SJSA1 (cell line): ENCODE data around the gene SPAG9. TPM values are rescaled to one million over a fixed set of nuclear protein-coding genes. Genes with fewer than 3 reads are reported as not detected.

Experiments
- DNase-seq, 2 experiments: peaks; one replicate each; pipeline ENCODE4 v3.0.0-alpha.2; 2015 to 2020; ENCODE audit warnings: low spot score in 2 of 2, low read depth in 1 of 2
- H3K27ac ChIP-seq: fragments of 250-450 bp; sonication (Bioruptor Pico); 2 replicates; pipeline ENCODE4 v1.5.1; 2020; ENCODE audit warnings: mild to moderate bottlenecking, moderate library complexity
- H3K27me3 ChIP-seq: fragments of 250-450 bp; sonication (Bioruptor Pico); replicated peaks from 2 replicates; pipeline ENCODE4 v1.5.1; 2020; ENCODE audit warnings: mild to moderate bottlenecking, moderate library complexity
- H3K36me3 ChIP-seq: fragments of 250-450 bp; sonication (Bioruptor Pico); 2 replicates; pipeline ENCODE4 v1.5.1; 2020; ENCODE audit warnings: mild to moderate bottlenecking
- H3K4me1 ChIP-seq: fragments of 250-450 bp; sonication (Bioruptor Pico); replicated peaks from 2 replicates; pipeline ENCODE4 v1.6.1; 2021; ENCODE audit warnings: mild to moderate bottlenecking
- H3K4me3 ChIP-seq: fragments of 250-450 bp; sonication (Bioruptor Pico); 2 replicates; pipeline ENCODE4 v1.5.1; 2020; ENCODE audit warnings: mild to moderate bottlenecking
- H3K9me3 ChIP-seq: fragments of 250-450 bp; sonication (Bioruptor Pico); replicated peaks from 2 replicates; pipeline ENCODE4 v1.5.1; 2020; ENCODE audit warnings: mild to moderate bottlenecking
- total RNA-seq: library from RNA; depleted of rRNA; stranded (reverse); fragments of >200 nt; shearing (Covaris generic); gene quantifications from 2 replicates; pipeline ENCODE4 v1.2.3, GENCODE V29; 2014

SPAG9 gene
- total RNA-seq, 1 experiment from 2014 or later = 138 TPM

DNA sequence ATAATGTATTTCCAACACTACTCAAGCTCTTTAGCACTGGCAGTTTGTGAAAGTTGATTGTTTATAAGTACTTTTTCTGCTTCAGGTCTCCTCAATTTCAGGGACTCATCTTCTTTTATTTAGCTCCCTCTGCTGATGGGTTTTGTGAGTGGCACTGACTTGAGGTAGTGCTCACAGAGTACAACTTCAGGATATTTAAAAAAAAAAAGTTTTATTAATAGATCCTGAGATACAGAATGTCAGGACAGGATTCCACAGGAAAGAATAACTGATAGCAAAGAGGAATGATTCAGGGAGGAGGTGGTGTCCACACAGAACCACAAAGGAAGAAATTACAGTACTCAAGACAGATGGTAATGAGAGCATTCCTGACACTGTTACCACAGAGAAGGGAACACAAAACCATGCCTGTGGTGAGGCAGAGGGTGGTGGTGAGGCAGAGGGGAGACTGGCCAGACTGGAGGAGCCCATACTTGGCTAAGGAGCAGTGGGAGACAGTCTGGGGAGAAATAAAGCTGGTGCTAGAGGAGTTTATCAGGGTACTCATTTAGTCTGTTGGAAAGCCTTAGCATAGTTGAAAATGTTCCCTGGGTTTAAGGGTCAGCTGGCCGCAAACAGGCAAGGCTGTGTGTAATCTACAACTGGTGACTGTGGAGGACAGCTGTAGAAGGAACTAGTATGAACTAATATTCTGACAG, 63.7 kb downstream of the SPAG9 start:
- Histone ChIP-seq H3K36me3 (peaks cover 3% of the 10 kb centered on the region), H3K27me3 (no peaks in the 10 kb centered on the region), H3K4me1 (peaks cover 39% of the 10 kb centered on the region), H3K4me3 (no peak overlapping the region), H3K27ac (peak overlapping the region; percentile 19), H3K9me3 (no peaks in the 10 kb centered on the region)
- DNase-seq = peak; percentile 77 to 84

DNA sequence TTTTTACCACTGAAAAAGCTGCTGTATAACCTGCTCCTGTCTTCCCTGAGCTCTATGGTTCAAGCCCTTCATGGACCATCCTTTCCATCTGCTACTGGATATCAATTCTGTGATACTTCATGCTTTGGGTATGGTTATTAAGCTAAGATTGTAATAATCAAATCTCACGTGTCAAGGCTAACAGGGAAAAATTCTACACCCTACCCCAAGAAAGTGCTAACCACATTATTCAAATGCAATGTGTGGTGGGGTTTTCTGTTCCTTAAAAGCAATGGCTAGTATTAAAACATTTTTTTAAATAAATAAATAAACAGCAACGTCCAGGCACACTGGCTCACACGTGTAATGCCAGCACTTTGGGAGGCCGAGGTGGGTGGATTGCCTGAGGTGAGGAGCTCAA, 65.9 kb downstream of the SPAG9 start:
- H3K27ac ChIP-seq = no peak overlapping the region
- peaks cover 3% of the 10 kb centered on the region for H3K36me3 ChIP-seq
- H3K4me3 ChIP-seq = no peak overlapping the region
- H3K4me1 ChIP-seq = peaks cover 32% of the 10 kb centered on the region
- H3K9me3 ChIP-seq = no peaks in the 10 kb centered on the region
- no peak for DNase-seq
- no peaks in the 10 kb centered on the region for H3K27me3 ChIP-seq

DNA sequence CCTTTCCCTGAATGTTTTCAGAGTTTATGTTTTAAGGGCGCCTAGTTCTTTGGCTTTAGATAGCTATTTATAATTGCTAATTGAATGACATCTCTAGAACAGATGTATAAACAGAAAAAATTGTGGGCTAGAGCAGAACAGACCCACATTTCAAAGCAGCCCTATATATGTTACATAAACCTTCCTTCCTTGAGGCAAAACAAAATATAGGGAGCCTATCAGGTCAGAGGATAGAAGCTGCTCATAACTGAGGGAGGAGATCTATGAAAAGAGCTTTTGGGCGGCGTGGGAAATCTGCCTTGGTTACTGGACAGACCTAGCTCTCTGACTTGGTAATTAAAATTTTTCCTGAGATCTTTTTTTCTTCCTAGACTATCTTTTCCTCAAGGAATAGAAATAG, 68.4 kb downstream of the SPAG9 start:
- H3K4me3 ChIP-seq = no peak overlapping the region
- H3K9me3 ChIP-seq = no peaks in the 10 kb centered on the region
- peaks cover 3% of the 10 kb centered on the region; the same call in 1 of the 2 replicates for H3K36me3 ChIP-seq
- no peak for DNase-seq
- no peak overlapping the region for H3K27ac ChIP-seq
- H3K27me3 ChIP-seq = no peaks in the 10 kb centered on the region
- H3K4me1 ChIP-seq = peaks cover 19% of the 10 kb centered on the region

DNA sequence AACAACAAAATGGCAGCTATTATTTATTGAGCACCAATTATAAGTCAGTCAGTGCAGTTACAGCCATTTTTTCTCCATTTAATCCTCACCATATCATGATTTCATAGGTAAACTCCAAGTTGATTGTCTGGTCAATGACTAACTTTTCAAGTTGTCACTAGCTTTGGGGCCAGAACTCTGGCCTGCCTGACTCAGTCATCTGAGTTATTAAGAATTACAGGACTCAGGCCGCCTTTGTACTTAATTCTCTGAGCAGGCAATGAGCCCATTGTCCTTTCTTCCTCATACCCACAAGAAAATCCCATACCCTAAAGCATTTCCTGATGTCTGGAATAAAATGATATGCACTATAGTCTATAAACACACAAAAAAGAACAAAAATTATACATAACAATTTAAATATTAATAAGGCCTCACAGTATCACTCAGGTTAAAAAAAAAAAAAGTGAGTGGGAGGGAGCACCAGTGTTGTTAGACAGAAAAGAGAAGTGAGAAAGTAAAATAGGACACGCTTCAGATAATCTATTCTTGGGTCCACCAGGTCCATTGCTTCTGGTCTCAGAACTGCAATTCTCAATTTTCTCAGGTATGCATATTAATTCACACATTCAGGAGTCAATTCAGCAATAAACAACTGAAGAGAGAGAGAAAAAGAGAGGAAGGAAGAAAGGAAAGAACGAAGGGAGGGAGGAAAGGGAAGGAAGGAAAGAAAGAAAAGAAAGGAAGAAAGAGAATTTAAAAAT, 70.2 kb downstream of the SPAG9 start:
- H3K9me3 ChIP-seq = no peaks in the 10 kb centered on the region
- peaks cover 25% of the 10 kb centered on the region for H3K4me1 ChIP-seq
- H3K36me3 ChIP-seq = peaks cover 3% of the 10 kb centered on the region; the same call in 1 of the 2 replicates
- no peak overlapping the region for H3K4me3 ChIP-seq
- no peak overlapping the region for H3K27ac ChIP-seq
- H3K27me3 ChIP-seq = no peaks in the 10 kb centered on the region
- DNase-seq = no peak

DNA sequence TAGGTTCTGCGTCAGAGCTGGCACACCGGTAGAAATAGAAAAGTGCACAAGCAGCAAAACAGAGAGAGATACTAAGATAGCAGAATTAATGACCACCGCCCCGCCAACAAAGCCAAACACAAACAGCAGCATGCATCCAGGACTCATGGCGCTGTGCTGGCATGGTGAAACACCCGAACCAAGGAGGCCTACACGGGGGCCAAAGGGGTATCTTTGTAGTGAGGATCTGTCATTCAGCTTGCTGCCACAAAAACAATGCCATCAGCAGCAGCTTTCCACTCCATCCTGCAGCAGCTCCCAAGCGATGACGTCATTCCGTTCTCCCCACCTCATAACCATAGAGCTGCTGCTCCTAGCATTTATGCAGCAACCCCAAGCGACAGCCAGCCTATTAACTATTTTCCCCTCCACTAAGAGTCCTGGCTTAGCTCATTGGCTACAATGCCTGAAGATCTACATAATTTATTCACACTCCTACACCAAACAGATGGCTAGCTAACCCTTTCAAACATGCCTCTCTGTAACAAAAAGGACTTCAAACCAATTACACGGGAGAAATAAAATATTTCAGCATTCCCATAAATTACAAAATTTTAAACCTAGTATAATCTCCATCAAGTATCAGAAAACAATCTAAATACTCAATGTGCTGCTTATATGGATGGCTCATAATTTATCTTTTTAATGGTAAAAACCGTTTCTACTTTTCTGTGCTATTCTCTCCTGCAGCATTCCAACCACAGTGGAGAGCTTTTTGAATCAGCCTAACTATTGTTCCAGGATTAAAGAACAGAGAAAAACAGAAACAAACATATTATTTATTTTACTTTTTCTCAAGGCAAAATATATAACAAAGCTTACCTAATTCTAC, 73.9 kb downstream of the SPAG9 start:
- H3K27me3 ChIP-seq = no peaks in the 10 kb centered on the region
- H3K27ac ChIP-seq = peak overlapping the region; percentile 40
- H3K4me1 ChIP-seq = peaks cover 29% of the 10 kb centered on the region
- H3K9me3 ChIP-seq = no peaks in the 10 kb centered on the region
- no peak overlapping the region for H3K4me3 ChIP-seq
- peak; percentile 71 to 76 for DNase-seq
- H3K36me3 ChIP-seq = no peaks in the 10 kb centered on the region

DNA sequence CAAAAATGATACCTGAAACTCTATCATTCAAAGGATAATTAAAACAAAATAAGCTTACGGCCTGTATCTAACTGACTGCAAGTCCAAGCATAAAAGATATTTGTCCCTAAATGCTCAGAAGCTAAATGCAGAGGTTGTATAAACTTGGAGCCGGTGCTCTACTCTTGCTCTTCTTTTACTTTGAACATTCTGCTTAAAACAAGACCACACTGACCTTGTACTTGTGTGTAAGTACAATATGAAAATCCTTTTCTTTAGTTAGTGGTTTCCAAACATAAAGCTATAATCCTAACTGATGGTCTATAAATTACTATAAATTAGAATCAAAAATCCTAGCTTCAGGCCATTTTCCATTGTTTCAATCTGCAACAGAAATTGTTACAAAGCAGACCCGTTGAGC, 74.6 kb downstream of the SPAG9 start:
- Histone ChIP-seq H3K36me3 (no peaks in the 10 kb centered on the region; the same call in none of the 2 replicates), H3K27me3 (no peaks in the 10 kb centered on the region), H3K27ac (peak overlapping the region; percentile 40), H3K9me3 (no peaks in the 10 kb centered on the region), H3K4me3 (no peak overlapping the region), H3K4me1 (peaks cover 29% of the 10 kb centered on the region)
- DNase-seq = no peak

DNA sequence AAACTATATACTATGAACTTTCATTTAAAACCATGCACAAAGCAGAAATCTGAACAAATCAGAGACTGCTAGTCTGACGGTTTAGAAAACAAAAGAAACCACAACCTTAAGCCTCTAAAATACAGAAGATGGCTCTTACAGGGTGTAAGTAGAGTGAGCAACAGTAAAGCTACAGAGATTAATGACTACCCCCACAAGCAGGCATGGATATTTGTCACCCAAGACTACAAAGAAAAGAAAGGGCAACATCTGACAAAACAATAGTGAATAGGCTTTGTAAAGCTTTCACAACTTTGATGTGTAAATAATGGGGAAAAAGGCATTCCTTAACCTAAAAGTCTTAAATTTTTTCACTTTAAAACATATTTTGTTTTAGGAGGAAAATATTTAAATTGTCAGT, 75.0 kb downstream of the SPAG9 start:
- no peaks in the 10 kb centered on the region for H3K9me3 ChIP-seq
- peak in 1 of 2 experiments; percentile 72 for DNase-seq
- no peak overlapping the region for H3K4me3 ChIP-seq
- H3K4me1 ChIP-seq = peaks cover 29% of the 10 kb centered on the region
- peak overlapping the region; percentile 40 for H3K27ac ChIP-seq
- peaks cover under 1% of the 10 kb centered on the region for H3K36me3 ChIP-seq
- H3K27me3 ChIP-seq = no peaks in the 10 kb centered on the region

DNA sequence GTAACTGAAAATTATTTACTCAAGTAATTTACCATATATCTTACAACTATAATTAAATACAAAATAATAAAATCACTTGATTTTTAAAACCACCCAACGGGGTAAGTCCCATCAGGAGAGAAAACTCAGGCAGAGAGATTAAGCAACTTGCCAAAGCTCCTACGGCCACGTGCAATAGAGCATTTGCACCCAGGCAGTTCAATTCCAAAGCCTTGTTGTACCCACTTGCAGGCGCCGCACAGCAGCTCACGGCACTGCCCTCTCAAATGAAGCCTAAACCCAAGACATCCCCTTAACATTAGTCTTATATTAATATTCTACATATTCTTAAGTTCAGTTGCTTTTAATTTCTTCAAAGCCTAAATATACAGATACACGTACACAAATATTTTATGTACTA, 75.7 kb downstream of the SPAG9 start:
- Histone ChIP-seq H3K4me1 (peaks cover 29% of the 10 kb centered on the region), H3K27ac (no peak overlapping the region), H3K9me3 (no peaks in the 10 kb centered on the region), H3K4me3 (no peak overlapping the region), H3K36me3 (peaks cover 4% of the 10 kb centered on the region), H3K27me3 (no peaks in the 10 kb centered on the region)
- DNase-seq = no peak

DNA sequence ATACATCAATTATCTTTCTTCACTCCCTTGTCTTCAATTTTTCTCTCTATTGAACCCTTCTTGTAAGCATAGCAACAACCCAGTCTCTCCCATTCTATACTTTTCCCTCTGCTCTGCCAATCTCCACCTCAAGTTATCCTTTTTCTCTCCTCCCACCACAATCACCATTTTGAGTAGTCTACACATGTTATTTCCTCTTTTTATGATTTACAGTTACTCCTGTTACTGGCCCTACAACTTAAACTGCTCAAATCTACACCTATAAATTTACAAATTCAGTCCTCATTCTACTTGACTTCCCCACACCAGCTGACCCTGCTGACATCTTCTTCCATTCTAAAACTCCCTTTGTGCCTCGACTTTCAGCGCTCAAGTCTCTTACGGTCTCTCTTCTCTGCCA, 84.6 kb downstream of the SPAG9 start:
- no peak for DNase-seq
- Histone ChIP-seq H3K36me3 (peaks cover 42% of the 10 kb centered on the region), H3K4me3 (no peak overlapping the region), H3K27ac (peak overlapping the region; percentile 59), H3K27me3 (no peaks in the 10 kb centered on the region), H3K9me3 (no peaks in the 10 kb centered on the region), H3K4me1 (peaks cover 20% of the 10 kb centered on the region)

DNA sequence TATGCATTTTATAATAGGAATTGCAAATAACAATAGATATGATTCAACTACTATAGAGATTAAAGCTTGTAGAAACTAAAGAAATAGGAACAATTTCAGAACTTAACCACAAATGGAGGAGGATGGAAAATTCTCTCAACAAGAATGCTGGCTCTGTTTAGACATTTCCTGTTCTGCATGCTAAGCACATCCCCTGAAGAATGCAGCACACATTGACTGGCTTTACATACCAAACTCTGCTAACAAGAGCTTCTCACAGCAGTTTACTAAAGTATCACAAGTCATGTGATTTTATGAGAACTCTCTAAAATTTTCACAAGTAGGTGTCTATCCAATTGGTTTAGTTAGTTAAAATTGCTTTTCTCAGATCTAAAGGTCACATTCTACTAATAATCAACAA, 85.2 kb downstream of the SPAG9 start:
- Histone ChIP-seq H3K36me3 (peaks cover 42% of the 10 kb centered on the region), H3K27ac (peak overlapping the region; percentile 59)

DNA sequence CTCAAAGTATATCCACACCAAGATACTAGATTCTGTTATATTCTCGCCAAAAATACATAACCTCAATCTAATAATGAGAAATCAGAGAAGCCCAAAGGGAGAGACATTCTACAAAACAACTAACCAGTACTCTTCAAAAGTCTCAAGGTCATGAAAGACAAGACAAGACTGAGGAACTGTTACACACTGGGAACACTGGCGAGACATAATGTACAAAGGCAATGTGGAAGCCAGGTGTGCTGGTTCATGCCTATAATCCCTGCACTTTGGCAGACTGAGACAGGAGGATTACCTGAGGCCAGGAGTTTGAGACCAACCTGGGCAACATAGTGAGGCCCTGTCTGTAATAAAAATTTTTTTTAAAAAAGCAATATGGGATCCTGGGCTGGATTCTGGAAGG, 85.9 kb downstream of the SPAG9 start:
- H3K9me3 ChIP-seq = no peaks in the 10 kb centered on the region
- H3K27me3 ChIP-seq = no peaks in the 10 kb centered on the region
- peaks cover 25% of the 10 kb centered on the region for H3K4me1 ChIP-seq
- no peak overlapping the region for H3K4me3 ChIP-seq
- DNase-seq = no peak
- peaks cover 40% of the 10 kb centered on the region for H3K36me3 ChIP-seq
- peak overlapping the region; percentile 59 for H3K27ac ChIP-seq

More for the DNA sequence above, 85.2 kb downstream of the SPAG9 start:
- H3K27me3 ChIP-seq = no peaks in the 10 kb centered on the region
- H3K4me1 ChIP-seq = peaks cover 21% of the 10 kb centered on the region
- DNase-seq = peak in 1 of 2 experiments; percentile 65
- H3K9me3 ChIP-seq = no peaks in the 10 kb centered on the region
- no peak overlapping the region for H3K4me3 ChIP-seq

DNA sequence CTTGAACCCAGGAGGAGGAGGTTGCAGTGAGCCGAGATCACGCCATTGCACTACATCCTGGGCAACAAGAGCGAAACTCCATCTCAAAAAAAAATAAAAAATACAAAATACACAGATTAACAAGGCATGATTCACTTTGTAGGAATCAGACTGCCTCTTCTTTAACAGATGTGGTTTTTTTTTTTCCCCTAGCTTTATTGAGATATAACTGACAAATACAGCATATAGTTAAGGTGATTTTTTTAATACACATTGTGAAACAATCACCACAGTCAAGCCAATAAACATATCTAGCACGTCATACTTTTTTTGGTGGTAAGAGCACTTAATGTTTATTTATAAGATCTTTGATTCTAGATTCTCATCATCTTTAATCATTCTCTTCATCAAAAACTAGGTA, 87.8 kb downstream of the SPAG9 start:
- Histone ChIP-seq H3K27me3 (no peaks in the 10 kb centered on the region), H3K4me1 (peaks cover 25% of the 10 kb centered on the region)
- DNase-seq = no peak

DNA sequence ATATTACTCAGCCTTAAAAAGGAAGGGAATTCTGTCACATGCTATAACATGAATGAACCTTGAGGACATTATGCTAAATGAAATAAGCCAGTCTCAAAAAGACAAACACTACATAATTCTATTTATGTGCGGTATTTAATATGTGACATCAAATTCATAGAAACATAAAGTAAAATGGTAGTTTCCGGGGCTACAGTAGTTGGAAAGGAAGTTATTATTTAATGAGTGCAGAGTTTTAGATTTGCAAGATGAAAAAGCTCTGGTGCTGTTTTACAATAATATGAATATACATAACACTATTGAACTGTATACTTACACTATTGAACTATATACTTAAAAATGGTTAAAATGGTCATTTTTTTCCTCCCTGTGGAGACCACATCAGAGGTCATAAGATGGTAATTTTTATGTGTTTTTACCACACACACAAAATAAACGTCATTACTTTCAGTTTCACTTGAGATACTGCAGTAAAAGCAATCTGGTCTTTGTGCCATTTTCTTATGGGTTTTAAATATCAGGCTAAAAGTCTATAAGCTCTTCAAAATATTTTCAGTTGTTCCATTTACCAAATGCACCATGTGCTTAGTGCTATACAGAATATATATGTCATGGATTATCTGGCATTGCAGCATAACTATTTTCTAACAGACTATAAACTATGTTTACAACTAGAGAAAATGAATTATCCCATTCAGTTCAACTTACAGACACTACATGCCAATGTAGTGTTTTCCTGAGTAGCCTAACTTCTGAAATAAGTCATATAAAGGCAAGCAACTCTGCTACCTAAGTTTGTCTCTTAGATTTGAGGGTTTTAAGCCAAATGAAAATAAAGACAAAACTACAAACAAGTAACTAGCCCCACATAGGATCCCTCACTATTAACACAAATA, 90.9 kb downstream of the SPAG9 start:
- Histone ChIP-seq H3K27ac (peak overlapping the region; percentile 14), H3K9me3 (no peaks in the 10 kb centered on the region), H3K4me3 (peak overlapping the region; percentile 1; the same call in 1 of the 2 replicates), H3K4me1 (peaks cover 6% of the 10 kb centered on the region), H3K27me3 (no peaks in the 10 kb centered on the region), H3K36me3 (peaks cover 11% of the 10 kb centered on the region; the same call in 1 of the 2 replicates)
- DNase-seq = peak in 1 of 2 experiments; percentile 43

More for the DNA sequence above, 87.8 kb downstream of the SPAG9 start:
- Histone ChIP-seq H3K36me3 (peaks cover 21% of the 10 kb centered on the region), H3K4me3 (no peak overlapping the region), H3K9me3 (no peaks in the 10 kb centered on the region), H3K27ac (no peak overlapping the region)
